WTC11 (cell line): ENCODE measurements around the gene TRPM7. TPM values are rescaled to one million over a fixed set of nuclear protein-coding genes. Genes with fewer than 3 reads are reported as not detected.
"Not testable (repeated sequence)": the region's sequence is repeated elsewhere in the genome, so short reads cannot be mapped to it uniquely, and the experiment has no call there.

Experiments used
- ATAC-seq: fragments of 200-7000 bp; cut with Tn5 transposase; 2 replicates; pipeline ENCODE4 v1.10.0; 2021; ENCODE audit warnings: mild to moderate bottlenecking, moderate library complexity
- CTCF ChIA-PET: fragments of 300-600 bp; sonication (Branson Sonifier 250); formaldehyde crosslinking; loops from one replicate; lab custom pipeline; 2021; ENCODE audit warnings: antibody characterized with exemption; lab: Charles Lee
- POLR2A ChIA-PET: fragments of 350-600 bp; sonication (Branson Sonifier 250); formaldehyde crosslinking; loops from one replicate; lab custom pipeline; 2021; ENCODE audit warnings: antibody characterized with exemption; lab: Charles Lee
- DNase-seq: peaks from one replicate; pipeline ENCODE4 v3.0.0; 2021; ENCODE audit warnings: low spot score
- H3K27ac Mint-ChIP-seq: 2 replicates; pipeline ENCODE4 v1.8.0; 2021; ENCODE audit warnings: mixed read lengths
- H3K27me3 Mint-ChIP-seq: 2 replicates; pipeline ENCODE4 v1.8.0; 2021; ENCODE audit warnings: low read depth, mild to moderate bottlenecking, moderate library complexity, mixed read lengths
- H3K36me3 Mint-ChIP-seq: 2 replicates; pipeline ENCODE4 v1.8.0; 2021; ENCODE audit warnings: mixed read lengths
- H3K4me1 Mint-ChIP-seq: 2 replicates; pipeline ENCODE4 v1.8.0; 2022; ENCODE audit warnings: mixed read lengths
- H3K4me3 Mint-ChIP-seq: 2 replicates; pipeline ENCODE4 v1.8.0; 2021; ENCODE audit warnings: mild to moderate bottlenecking, moderate library complexity, mixed read lengths
- H3K9me3 Mint-ChIP-seq: 2 replicates; pipeline ENCODE4 v1.8.0; 2021; ENCODE audit warnings: mixed read lengths
- ARID4B ChIP-seq: sonication (generic); formaldehyde crosslinking; IDR thresholded peaks from 2 replicates; pipeline ENCODE4 v1.8.0; 2023; ENCODE audit warnings: missing genetic modification reagents, mild to moderate bottlenecking, borderline replicate concordance
- ATF3 ChIP-seq: sonication (generic); formaldehyde crosslinking; conservative IDR thresholded peaks from 2 replicates; pipeline ENCODE4 v1.8.1; 2022; ENCODE audit warnings: mild to moderate bottlenecking, missing genetic modification reagents
- CDX4 ChIP-seq: fragments of 250-450 bp; sonication (Bioruptor Pico); IDR thresholded peaks from 2 replicates; pipeline ENCODE4 v1.9.0; 2021; ENCODE audit warnings: moderate library complexity, mild to moderate bottlenecking, inconsistent platforms, borderline replicate concordance
- EMX1 ChIP-seq: fragments of 250-450 bp; sonication (Bioruptor Pico); IDR thresholded peaks from 2 replicates; pipeline ENCODE4 v1.8.0; 2021; ENCODE audit warnings: mild to moderate bottlenecking
- GABPB1 ChIP-seq: sonication (generic); formaldehyde crosslinking; IDR thresholded peaks from 2 replicates; pipeline ENCODE4 v1.8.1; 2023; ENCODE audit warnings: mild to moderate bottlenecking, missing genetic modification reagents
- HMGA2 ChIP-seq: fragments of 250-450 bp; sonication (Bioruptor Pico); IDR thresholded peaks from 2 replicates; pipeline ENCODE4 v1.4.0; 2021; ENCODE audit warnings: mild to moderate bottlenecking, moderate library complexity
- NR2C2 ChIP-seq: sonication (generic); formaldehyde crosslinking; IDR thresholded peaks from 2 replicates; pipeline ENCODE4 v1.8.0; 2022; ENCODE audit warnings: mild to moderate bottlenecking, missing genetic modification reagents
- NR3C1 ChIP-seq: sonication (generic); formaldehyde crosslinking; conservative IDR thresholded peaks from 2 replicates; pipeline ENCODE4 v1.8.1; 2023; ENCODE audit warnings: low read depth, mild to moderate bottlenecking, missing genetic modification reagents
- OVOL2 ChIP-seq: fragments of 250-450 bp; sonication (Bioruptor Pico); IDR thresholded peaks from 2 replicates; pipeline ENCODE4 v1.9.0; 2021; ENCODE audit warnings: mild to moderate bottlenecking, borderline replicate concordance
- PRRX2 ChIP-seq: fragments of 250-450 bp; sonication (Bioruptor Pico); IDR thresholded peaks from 2 replicates; pipeline ENCODE4 v1.8.0; 2021; ENCODE audit warnings: mild to moderate bottlenecking
- RELA ChIP-seq: sonication (generic); formaldehyde crosslinking; IDR thresholded peaks from 2 replicates; pipeline ENCODE4 v1.8.1; 2022; ENCODE audit warnings: missing genetic modification reagents, mild to moderate bottlenecking, borderline replicate concordance
- TEAD4 ChIP-seq: sonication (generic); formaldehyde crosslinking; IDR thresholded peaks from 2 replicates; pipeline ENCODE4 v1.8.0; 2022; ENCODE audit warnings: mild to moderate bottlenecking, missing genetic modification reagents
- ZBTB21 ChIP-seq: sonication (generic); formaldehyde crosslinking; IDR thresholded peaks from 2 replicates; pipeline ENCODE4 v1.8.1; 2023; ENCODE audit warnings: mild to moderate bottlenecking, missing genetic modification reagents, borderline replicate concordance
- ZBTB43 ChIP-seq: sonication (generic); formaldehyde crosslinking; IDR thresholded peaks from 2 replicates; pipeline ENCODE4 v1.8.1; 2023; ENCODE audit warnings: mild to moderate bottlenecking, missing genetic modification reagents
- ZNF121 ChIP-seq: sonication (generic); formaldehyde crosslinking; IDR thresholded peaks from 2 replicates; pipeline ENCODE4 v1.8.0; 2023; ENCODE audit warnings: missing genetic modification reagents
- ZNF219 ChIP-seq: sonication (generic); formaldehyde crosslinking; IDR thresholded peaks from 2 replicates; pipeline ENCODE4 v1.8.0; 2023; ENCODE audit warnings: missing genetic modification reagents, mild to moderate bottlenecking, borderline replicate concordance
- ZNF263 ChIP-seq: sonication (generic); formaldehyde crosslinking; IDR thresholded peaks from 2 replicates; pipeline ENCODE4 v1.8.1; 2022; ENCODE audit warnings: low read depth, mild to moderate bottlenecking, moderate library complexity, missing genetic modification reagents
- ZNF396 ChIP-seq: fragments of 250-450 bp; sonication (Bioruptor Pico); IDR thresholded peaks from 2 replicates; pipeline ENCODE4 v1.8.0; 2021; ENCODE audit warnings: mild to moderate bottlenecking, moderate library complexity, borderline replicate concordance
- ZNF416 ChIP-seq: fragments of 250-450 bp; sonication (Bioruptor Pico); IDR thresholded peaks from 2 replicates; pipeline ENCODE4 v1.9.0; 2021; ENCODE audit warnings: mild to moderate bottlenecking, inconsistent platforms
- total RNA-seq: library from RNA; stranded (reverse); gene quantifications from 3 replicates; pipeline ENCODE4 v1.2.3, GENCODE V29; 2021

The TRPM7 gene
- total RNA-seq, 1 experiment from 2014 or later = 24.0 TPM

GRCh38 chr15:50576166-50576565 is 110.4 kb downstream of the TRPM7 start:
- DNase-seq (no peak), ATAC-seq (no peak)
- Mint-ChIP-seq H3K36me3 (peaks cover 32% of the 10 kb centered on the region), H3K4me1 (no peaks in the 10 kb centered on the region), H3K4me3 (no peak overlapping the region), H3K9me3 (no peaks in the 10 kb centered on the region), H3K27me3 (no peaks in the 10 kb centered on the region), H3K27ac (no peak overlapping the region; the same call in 1 of the 2 replicates)
- TF ChIP-seq HMGA2 (CRISPR knock-in tag) (no peak), NR2C2 (CRISPR knock-in tag) (no peak), NR3C1 (no peak), RELA (CRISPR knock-in tag) (no peak), EMX1 (CRISPR knock-in tag) (no peak), CDX4 (CRISPR knock-in tag) (no peak), ZBTB43 (CRISPR knock-in tag) (no peak), ZNF416 (CRISPR knock-in tag) (no peak), PRRX2 (CRISPR knock-in tag) (no peak), OVOL2 (no peak), ZNF219 (CRISPR knock-in tag) (no peak), ARID4B (CRISPR knock-in tag) (no peak), ZNF263 (CRISPR knock-in tag) (no peak), ZBTB21 (CRISPR knock-in tag) (no peak), ATF3 (CRISPR knock-in tag) (no peak), ZNF121 (CRISPR knock-in tag) (no peak), GABPB1 (CRISPR knock-in tag) (no peak), TEAD4 (CRISPR knock-in tag) (no peak), ZNF396 (no peak)
- ChIA-PET POLR2A (interaction anchor here (0.6 kb wide), 1 partner anchor 32 kb away, joined by 3 read pairs; no protein-coding TSS in a partner anchor), CTCF (no interaction called here)

- CTCF ChIA-PET, POLR2A ChIA-PET, H3K9me3 Mint-ChIP-seq, H3K4me3 Mint-ChIP-seq, H3K27ac Mint-ChIP-seq, H3K27me3 Mint-ChIP-seq, ATAC-seq, DNase-seq, H3K4me1 Mint-ChIP-seq: not testable (repeated sequence)
- peaks cover 41% of the 10 kb centered on the region for H3K36me3 Mint-ChIP-seq
Measured at GRCh38 chr15:50573842-50574241, 112.8 kb downstream of the TRPM7 start.
